Measurements from ENCODE around the gene MCOLN1. TPM values are rescaled to one million over a fixed set of nuclear protein-coding genes. Genes with fewer than 3 reads are reported as not detected.
A peak's percentile ranks its signal among the peaks of the same experiment; 100 is the strongest.

MCOLN1 gene
- total and polyA plus RNA-seq, 2 of the 8 experiments (the other 6 are each of a cell fraction or from before 2014, with no cell fraction given), result 19.1 to 40.0 TPM

GRCh38 chr19:7554990-7555864, 32.8 kb downstream of the MCOLN1 start:
- Histone ChIP-seq H2AK5ac (ENCODE audit: low read depth, low read length) (no peak overlapping the region), H4K8ac (ENCODE audit: extremely low read depth, insufficient read depth, low read length) (peak overlapping the region; percentile 46; the same call in 1 of the 2 replicates), H3K4me2 (ENCODE audit: insufficient read depth in 1 of 2, low read depth in 2 of 2, low read length in 2 of 2) (peak overlapping the region; percentile 47 to 59), H2AFZ (ENCODE audit: low read length) (no peak overlapping the region), H3K79me1 (ENCODE audit: low read depth, low read length) (no peaks in the 10 kb centered on the region), H3K9ac (replicated peaks in 1 of 4; ENCODE audit: extremely low read depth in 1 of 4, low read depth in 3 of 4, low read length in 3 of 4) (no peak overlapping the region; a peak in 1 of 7 replicates), H3K4ac (replicated peaks; ENCODE audit: insufficient read length, low read depth, low read length) (no peak overlapping the region), H4K20me1 (replicated peaks in 1 of 2; ENCODE audit: control insufficient read depth in 1 of 2, insufficient read depth in 2 of 2, low read length in 2 of 2) (peaks cover 0 to 10% of the 10 kb centered on the region in 2 experiments), H2BK120ac (replicated peaks; ENCODE audit: low read depth, low read length) (no peak overlapping the region), H2BK20ac (ENCODE audit: low read length) (no peak overlapping the region), H3K23me2 (ENCODE audit: low read depth, low read length) (peaks cover 2% of the 10 kb centered on the region; the same call in 1 of the 2 replicates), H3K4me3 (ENCODE audit: extremely low read depth in 1 of 4, insufficient read depth in 2 of 4, low read depth in 3 of 4, low read length in 4 of 4) (peak overlapping the region in 3 of 4 experiments; percentile 10 to 56 (median 55); a peak in 5 of 8 replicates), H4K5ac (ENCODE audit: insufficient read length, low read depth, low read length) (peak overlapping the region; percentile 87), H4K91ac (replicated peaks; ENCODE audit: insufficient read length, low read length) (no peak overlapping the region), H3K9me3 (ENCODE audit: insufficient read depth in 2 of 2, low read depth in 1 of 2, low read length in 1 of 2) (no peaks in the 10 kb centered on the region), H3K23ac (ENCODE audit: insufficient read length) (no peak overlapping the region), H3K14ac (ENCODE audit: insufficient read length) (no peak overlapping the region), H2BK15ac (ENCODE audit: low read length) (no peak overlapping the region), H3K56ac (replicated peaks; ENCODE audit: insufficient read length, low read depth, low read length) (no peak overlapping the region), H2BK5ac (ENCODE audit: low read depth, low read length) (no peak overlapping the region; the same call in 1 of the 2 replicates), H3K79me2 (ENCODE audit: control insufficient read depth in 1 of 2, insufficient read depth in 2 of 2, low read length in 2 of 2) (no peaks in the 10 kb centered on the region), H2BK12ac (ENCODE audit: low read depth, low read length) (no peak overlapping the region), H3K27me3 (replicated peaks in 1 of 4; ENCODE audit: control insufficient read depth in 3 of 4, extremely low read depth in 1 of 4, insufficient read depth in 3 of 4, low read length in 3 of 4) (no peaks in the 10 kb centered on the region), H3K27ac (ENCODE audit: low read depth, low read length) (no peak overlapping the region), H3K4me1 (replicated peaks in 1 of 4; ENCODE audit: control insufficient read depth in 3 of 4, insufficient read depth in 4 of 4, low read length in 3 of 4) (peaks cover 0 to 11% (median 7%) of the 10 kb centered on the region in 4 experiments; a peak in 5 of 7 replicates), H3K18ac (ENCODE audit: extremely low read depth, low read length) (peak overlapping the region; percentile 87), H3K36me3 (ENCODE audit: control insufficient read depth in 2 of 4, insufficient read depth in 4 of 4, low read length in 3 of 4) (peaks cover 10 to 34% (median 21%) of the 10 kb centered on the region in 4 experiments)
- ChIA-PET CTCF (ENCODE audit: partially characterized antibody) (interaction anchor here (0.7 to 1.3 kb wide), 6 partner anchors 11 to 314 kb away, joined by 3 to 5 read pairs (median 4); partner anchors contain the start of gene ZNF358), POLR2A (ENCODE audit: partially characterized antibody) (interaction anchor here (0.6 to 1.8 kb wide), 10 partner anchors 10 to 74 kb away, joined by 3 to 8 read pairs (median 3); partner anchors contain the start of genes CAMSAP3, PET100, PNPLA6 and XAB2)
- FAIRE-seq (no peak), DNase-seq (ENCODE audit: low read depth in 1 of 2, low spot score in 2 of 2) (peak; percentile 73 to 95)
- WGBS, 2 experiments (ENCODE audit: extremely low coverage in 1 of 2, insufficient coverage in 1 of 2, insufficient read length in 1 of 2, insufficient replicate concordance in 2 of 2, low coverage in 1 of 2, low lambda C conversion rate in 2 of 2, missing lambda C conversion rate in 1 of 2), result 72% methylated on average over 28 of the region's 62 CpGs; no CpG with 5 or more reads in 1 of the 2 experiments
- TF ChIP-seq CBX8 (IDR thresholded peaks at IDR 0.05; ENCODE audit: borderline replicate concordance, low read depth, low read length) (no peak), SIX5 (IDR thresholded peaks at IDR 0.05; ENCODE audit: low read depth, low read length) (no peak), ASH2L (IDR thresholded peaks at IDR 0.05; ENCODE audit: low read length) (no peak), SP4 (IDR thresholded peaks at IDR 0.05; ENCODE audit: low read length) (no peak), MAFK (IDR thresholded peaks at IDR 0.05; ENCODE audit: low read depth, low read length) (no peak), YY1 (IDR thresholded peaks at IDR 0.05; ENCODE audit: low read depth, low read length) (0 out of 2 replicates have a peak, but pooled peaks have one; percentile 14), TBP (IDR thresholded peaks at IDR 0.05; ENCODE audit: low read depth, low read length) (no peak), POLR2A (IDR thresholded peaks at IDR 0.05; ENCODE audit: control extremely low read depth in 1 of 2, low read depth in 2 of 2, low read length in 2 of 2) (0 out of 3 replicates have a peak, but pooled peaks of 1 of the 2 experiments have one; percentile 35), EP300 (IDR thresholded peaks at IDR 0.05; ENCODE audit: borderline replicate concordance in 1 of 2, low read depth in 2 of 2, low read length in 2 of 2) (no peak), SIN3A (conservative IDR thresholded peaks at IDR 0.05 in 1 of 2, IDR thresholded peaks at IDR 0.05 in 1 of 2; ENCODE audit: low read depth in 1 of 2, low read length in 2 of 2) (0 out of 4 replicates have a peak, but pooled peaks of 1 of the 2 experiments have one; percentile 21), RAD21 (IDR thresholded peaks at IDR 0.05 in 1 of 2, conservative IDR thresholded peaks at IDR 0.05 in 1 of 2; ENCODE audit: low read depth in 2 of 2, low read length in 2 of 2) (no peak)
